Heart right ventricle (tissue), 16 donors: ENCODE results near the gene CD83. TPM values are rescaled to one million over a fixed set of nuclear protein-coding genes. Genes with fewer than 3 reads are reported as not detected.

ENCODE experiments used
- ATAC-seq, 8 donors: fragments of 200-7000 bp; cut with Tn5 transposase; one replicate each; pipeline ENCODE4 v1.9.1; 2020; ENCODE audit warnings: mild to moderate bottlenecking in 8 of 8, moderate library complexity in 8 of 8, moderate number of reproducible peaks in 1 of 8
- DNase-seq, 2 donors: peaks; one replicate each; pipeline ENCODE4 v3.0.0-alpha.2; 2020
- H3K27ac ChIP-seq, 10 donors: fragments of 200-600 bp; sonication (generic) in 2 of 10; one replicate each; pipeline versions ENCODE4 v1.5.0 to v1.8.0; 2020 to 2022; ENCODE audit warnings: mild to moderate bottlenecking in 3 of 10
- H3K27me3 ChIP-seq, 7 donors: fragments of 200-600 bp; one replicate each; pipeline ENCODE4 v1.8.0; 2021 to 2022; ENCODE audit warnings: mild to moderate bottlenecking in 2 of 7
- H3K36me3 ChIP-seq, 9 donors: fragments of 200-600 bp; sonication (generic) in 1 of 9; one replicate each; pipeline versions ENCODE4 v1.5.0 to v1.8.0; 2020 to 2022; ENCODE audit warnings: mild to moderate bottlenecking in 2 of 9
- H3K4me1 ChIP-seq, 9 donors: fragments of 200-600 bp; sonication (generic) in 1 of 9; one replicate each; pipeline versions ENCODE4 v1.5.0 to v1.8.0; 2020 to 2022; ENCODE audit warnings: mild to moderate bottlenecking in 4 of 9
- H3K4me3 ChIP-seq, 10 donors: fragments of 200-600 bp; sonication (generic) in 2 of 10; one replicate each; pipeline versions ENCODE4 v1.5.0 to v1.8.0; 2020 to 2022; ENCODE audit warnings: mild to moderate bottlenecking in 7 of 10, moderate library complexity in 2 of 10
- H3K9me3 ChIP-seq, 11 donors: fragments of 200-600 bp in 10 of 11; sonication (generic) in 2 of 11; one replicate each; pipeline versions ENCODE4 v1.5.0 to v1.8.0; 2013 to 2022; ENCODE audit warnings: mild to moderate bottlenecking in 2 of 11, control low read depth in 1 of 11, moderate library complexity in 1 of 11
- CTCF ChIP-seq, 9 donors: fragments of 200-600 bp; sonication (generic) in 2 of 9; IDR thresholded peaks; one replicate each; pipeline versions ENCODE4 v1.5.0 to v1.8.0; 2021 to 2022; ENCODE audit warnings: antibody characterized with exemption in 9 of 9, mild to moderate bottlenecking in 5 of 9, moderate library complexity in 1 of 9
- WGBS, 2 donors: extraction: QIAGEN DNeasy Blood & Tissue Kit; methylation state at CpG; one replicate each; pipeline ENCODE4 v1.1.7; 2013; ENCODE audit warnings: inconsistent platforms in 1 of 2; 5-methylcytosine and 5-hydroxymethylcytosine counted together
- intact Hi-C, 10 donors: fragments of 100-400 bp; cut with DNase I; formaldehyde crosslinking; loops; one replicate each; pipeline versions ENCODE4 v1.11.1 to v1.14.2; 2022
- polyA plus RNA-seq, 2 donors: library from polyadenylated mRNA; stranded (reverse); fragments of 200-250 nt; gene quantifications; one replicate each; pipeline ENCODE4 v1.2.3, GENCODE V29; 2013
- total RNA-seq, 10 donors: library from RNA; stranded (reverse); fragmentation: NEBNext Ultra II Directional in 3 of 10; extraction: Animal tissue kit (Norgen Biotek cat#: 25700) in 3 of 10; gene quantifications; one replicate each; pipeline versions ENCODE4 v1.2.1 to v1.2.4, GENCODE V29; 2021 to 2023
- donor health status: Arrhythmogenic right ventricular cardiomyopathy.
- donor health status: ischemic (EF 13 %, LVEDD 7.1; RV severe dilation, severe dysfunction).
- donor health status: healthy with polysubstance abuse.
- donor health status: DM: no; HTN: yes; CAD: no.
- donor health status: DM: no; HTN: no; CAD: no.
- donor health status: ischemic (EF 25% LVEDD 6.9; RV normal size, moderate dysfunction).
- donor health status: ischemic (EF 25% LVEDD 5.7; RV mildly dilated, moderate dysfunction).
- donor health status: healthy.
- donor health status: DM: yes; HTN: yes; CAD: no.
- donor health status: Ischemic cardiomyopathy.
- donor health status: ischemic (EF 35%, LVEDD 5.7; RV mildly dilated, moderate dysfunction).
- donor health status: nonischemic (EF 11% LVEDD 7.7; RV severe dilation, severe dysfunction).
- donor health status: DM: yes; HTN: yes; CAD: no.
- donor health status: PGD.
- donor health status: ischemic (EF 29% LVEDD 5.4; RV normal size, mild dysfunction).
- donor health status: nonischemic (EF 23%, LVEDD 6.1; RV moderate dilation, normal function).

Gene CD83
- total and polyA plus RNA-seq, 12 donors: 0.68 to 7.5 (median 1.6) TPM

- WGBS, 2 donors: 78 to 81% methylated on average over 6 of the region's 6 CpGs
- DNase-seq: no peak
- peaks cover 0 to 43% (median 9%) of the 10 kb centered on the region in 9 donors for H3K4me1 ChIP-seq
- TF ChIP-seq CTCF (IDR thresholded peaks at IDR 0.05): no peak
- intact Hi-C loops: loop anchor here in 6 of 10 donors (10.0 kb wide), 4 partner anchors 1321 to 1501 kb away; no protein-coding TSS in a partner anchor
- no peaks in the 10 kb centered on the region for H3K36me3 ChIP-seq
- ATAC-seq: peak in 7 of 8 donors; percentile 60 to 90 (median 71)
- H3K27me3 ChIP-seq: no peaks in the 10 kb centered on the region
- no peak overlapping the region for H3K4me3 ChIP-seq
- H3K27ac ChIP-seq: peak overlapping the region in 6 of 10 donors; percentile 58 to 74 (median 64)
- no peaks in the 10 kb centered on the region for H3K9me3 ChIP-seq
Observed at GRCh38 chr6:14123386-14124111, 6.0 kb downstream of the CD83 start.

- Histone ChIP-seq H3K36me3 (no peaks in the 10 kb centered on the region), H3K9me3 (no peaks in the 10 kb centered on the region), H3K27me3 (no peaks in the 10 kb centered on the region), H3K27ac (no peak overlapping the region), H3K4me1 (peaks cover 0 to 37% (median 23%) of the 10 kb centered on the region in 9 donors), H3K4me3 (no peak overlapping the region)
- no peak for ATAC-seq
- intact Hi-C loops: loop anchor here in 7 of 10 donors (5.0 to 10.0 kb wide), 5 partner anchors 1319 to 1499 kb away; no protein-coding TSS in a partner anchor
- DNase-seq: no peak
- 76% methylated on average over 3 of the region's 3 CpGs for WGBS, 2 donors
- TF ChIP-seq CTCF (IDR thresholded peaks at IDR 0.05): no peak
Observed at GRCh38 chr6:14125346-14125745, 7.8 kb downstream of the CD83 start.

GRCh38 chr6:14126191-14126590, 8.6 kb downstream of the CD83 start:
- intact Hi-C loops: loop anchor here in 7 of 10 donors (5.0 to 10.0 kb wide), 5 partner anchors 1319 to 1499 kb away; no protein-coding TSS in a partner anchor
- no peaks in the 10 kb centered on the region for H3K9me3 ChIP-seq
- ATAC-seq: no peak
- H3K4me1 ChIP-seq: peaks cover 0 to 37% (median 23%) of the 10 kb centered on the region in 9 donors
- no peak overlapping the region for H3K27ac ChIP-seq
- DNase-seq: no peak
- no peaks in the 10 kb centered on the region for H3K27me3 ChIP-seq
- WGBS, 2 donors: 83 to 90% methylated on average over 5 of the region's 5 CpGs
- TF ChIP-seq CTCF (IDR thresholded peaks at IDR 0.05): no peak
- H3K36me3 ChIP-seq: no peaks in the 10 kb centered on the region
- no peak overlapping the region for H3K4me3 ChIP-seq

- DNase-seq (no peak), ATAC-seq (no peak)
- intact Hi-C loops: loop anchor here in 7 of 10 donors (2.0 to 10.0 kb wide), 6 partner anchors 1317 to 1497 kb away; no protein-coding TSS in a partner anchor
- Histone ChIP-seq H3K4me3 (no peak overlapping the region), H3K4me1 (peaks cover 0 to 31% (median 21%) of the 10 kb centered on the region in 9 donors), H3K27ac (no peak overlapping the region), H3K36me3 (peaks cover 0 to 12% (median 0%) of the 10 kb centered on the region in 9 donors), H3K27me3 (no peaks in the 10 kb centered on the region), H3K9me3 (no peaks in the 10 kb centered on the region)
- TF ChIP-seq CTCF (IDR thresholded peaks at IDR 0.05): no peak
- WGBS, 2 donors: 70 to 75% methylated on average over 3 of the region's 3 CpGs
Observed at GRCh38 chr6:14127611-14128010, 10.0 kb downstream of the CD83 start.
